ENCODE results near the gene CDK10. TPM values are rescaled to one million over a fixed set of nuclear protein-coding genes. Genes with fewer than 3 reads are reported as not detected.
"Not testable (repeated sequence)": the region's sequence is repeated elsewhere in the genome, so short reads cannot be mapped to it uniquely, and the experiment has no call there.

The CDK10 gene
- polyA plus RNA-seq, 4 donors: 71.0 to 160 (median 89.9) TPM

GRCh38 chr16:89695086-89695874 lies 8.8 kb downstream of the CDK10 start:
- no peak for DNase-seq (ENCODE audit: low read depth in 4 of 4, low spot score in 3 of 4)

DNA sequence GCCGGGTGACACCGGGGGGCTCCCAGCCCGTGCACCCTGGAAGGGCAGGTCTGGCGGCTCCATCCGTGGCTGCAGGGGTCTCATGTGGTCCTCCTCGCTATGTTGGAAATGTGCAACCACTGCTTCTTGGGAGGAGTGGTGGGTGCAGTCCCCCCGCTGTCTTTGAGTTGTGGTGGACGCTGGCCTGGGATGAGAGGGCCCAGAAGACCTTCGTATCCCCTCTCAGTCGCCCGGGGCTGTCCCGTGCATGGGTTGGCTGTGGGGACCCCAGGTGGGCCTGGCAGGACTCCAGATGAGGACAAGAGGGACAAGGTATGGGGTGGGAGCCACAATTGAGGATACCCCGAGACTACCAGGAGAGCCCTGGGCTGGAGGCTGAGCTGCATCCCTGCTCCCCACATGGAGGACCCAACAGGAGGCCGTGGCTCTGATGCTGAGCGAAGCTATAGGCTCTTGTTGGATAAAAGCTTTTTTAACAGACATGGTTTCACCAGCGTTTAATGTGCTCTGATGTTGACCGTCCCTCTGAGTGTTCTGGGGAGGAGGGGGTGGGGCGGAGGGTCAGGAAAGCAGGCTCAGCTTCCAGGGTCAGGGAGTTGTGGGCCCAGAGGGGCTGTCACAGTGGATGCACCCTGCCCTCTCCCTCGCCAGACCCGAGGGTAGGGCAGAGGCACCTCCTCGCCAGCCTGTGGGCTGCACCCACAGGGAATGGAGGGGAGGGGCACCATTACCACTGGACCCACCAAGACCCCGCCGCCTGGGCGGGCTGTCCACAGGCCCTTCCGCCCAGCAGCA lies 9.6 kb downstream of the CDK10 start:
- no peak for DNase-seq (ENCODE audit: low read depth in 4 of 4, low spot score in 3 of 4)

DNA sequence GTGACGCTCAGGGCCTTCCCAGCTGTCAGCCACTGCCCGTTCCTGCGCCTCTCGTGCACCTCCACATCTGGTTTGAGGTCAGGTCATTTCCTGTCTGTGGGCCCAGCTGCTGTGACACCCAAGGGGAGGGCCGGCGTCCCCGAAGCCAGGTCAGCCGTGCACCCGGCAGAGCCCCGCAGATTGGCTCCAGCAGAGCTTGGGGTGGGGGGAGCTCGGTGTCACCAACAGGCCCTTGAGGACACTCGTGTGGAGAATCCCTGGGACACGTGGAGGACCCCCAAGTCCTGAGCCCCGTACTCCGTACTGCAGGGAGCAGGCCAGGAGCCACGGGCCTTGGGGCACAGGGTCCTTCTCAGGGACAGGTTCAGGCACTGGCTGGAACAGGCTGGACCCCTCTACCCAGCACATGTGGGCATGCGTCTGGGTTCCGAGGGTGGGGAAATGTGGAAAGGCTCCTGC lies 10.2 kb downstream of the CDK10 start:
- no peak for DNase-seq (ENCODE audit: low read depth in 4 of 4, low spot score in 3 of 4)

GRCh38 chr16:89697161-89697615 lies 10.7 kb downstream of the CDK10 start:
- no peak for DNase-seq (ENCODE audit: low read depth in 4 of 4, low spot score in 3 of 4)

- DNase-seq (ENCODE audit: low read depth in 4 of 4, low spot score in 3 of 4): no peak
Measured at GRCh38 chr16:89697616-89698331, 11.3 kb downstream of the CDK10 start.

GRCh38 chr16:89698717-89699116 lies 12.2 kb downstream of the CDK10 start:
- not testable (repeated sequence) for DNase-seq (ENCODE audit: low read depth in 4 of 4, low spot score in 3 of 4)

GRCh38 chr16:89699629-89700099 lies 13.2 kb downstream of the CDK10 start:
- DNase-seq (ENCODE audit: low read depth in 4 of 4, low spot score in 3 of 4): not testable (repeated sequence)

GRCh38 chr16:89700100-89700648 lies 13.7 kb downstream of the CDK10 start:
- peak; percentile 89 to 96 (median 94) for DNase-seq (ENCODE audit: low read depth in 4 of 4, low spot score in 3 of 4)

- no peak for DNase-seq (ENCODE audit: low read depth in 4 of 4, low spot score in 3 of 4)
Measured at GRCh38 chr16:89700649-89701424, 14.3 kb downstream of the CDK10 start.

- DNase-seq (ENCODE audit: low read depth in 4 of 4, low spot score in 3 of 4): peak; percentile 77 to 83 (median 80)
Measured at GRCh38 chr16:89701425-89702406, 15.2 kb downstream of the CDK10 start, which contains the start of gene SPATA2L. SPATA2L (minus strand) TSS chr16:89701705; CDS start chr16:89701232, 473 bp downstream.

DNA sequence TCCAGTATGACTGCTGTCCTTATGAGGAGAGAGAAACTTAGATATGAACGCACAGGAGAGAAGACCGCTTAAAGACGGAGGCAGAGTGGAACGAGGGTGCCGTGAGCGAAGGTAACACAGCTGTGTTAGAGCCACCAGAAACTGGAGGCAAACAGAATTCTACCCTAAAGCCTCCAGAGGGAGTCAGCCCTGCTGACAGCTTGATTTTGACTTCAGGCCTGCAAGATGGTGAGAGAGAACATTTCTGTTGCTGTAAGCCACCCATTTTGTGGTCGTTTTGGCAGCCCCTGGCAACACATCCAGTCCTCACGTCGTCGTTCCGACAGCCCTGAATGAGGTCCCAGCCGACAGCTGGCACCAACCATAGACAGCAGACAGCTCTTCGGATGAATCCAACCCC lies 17.8 kb downstream of the CDK10 start:
- DNase-seq (ENCODE audit: low read depth in 4 of 4, low spot score in 3 of 4): no peak

- DNase-seq (ENCODE audit: low read depth in 4 of 4, low spot score in 3 of 4): no peak
Measured at GRCh38 chr16:89705006-89705405, 18.5 kb downstream of the CDK10 start.

GRCh38 chr16:89706518-89707260 lies 20.2 kb downstream of the CDK10 start:
- DNase-seq (ENCODE audit: low read depth in 4 of 4, low spot score in 3 of 4): no peak

- DNase-seq (ENCODE audit: low read depth in 4 of 4, low spot score in 3 of 4): no peak
Measured at GRCh38 chr16:89707695-89708094, 21.2 kb downstream of the CDK10 start.

GRCh38 chr16:89708481-89708931 lies 22.0 kb downstream of the CDK10 start:
- DNase-seq (ENCODE audit: low read depth in 4 of 4, low spot score in 3 of 4): no peak

DNA sequence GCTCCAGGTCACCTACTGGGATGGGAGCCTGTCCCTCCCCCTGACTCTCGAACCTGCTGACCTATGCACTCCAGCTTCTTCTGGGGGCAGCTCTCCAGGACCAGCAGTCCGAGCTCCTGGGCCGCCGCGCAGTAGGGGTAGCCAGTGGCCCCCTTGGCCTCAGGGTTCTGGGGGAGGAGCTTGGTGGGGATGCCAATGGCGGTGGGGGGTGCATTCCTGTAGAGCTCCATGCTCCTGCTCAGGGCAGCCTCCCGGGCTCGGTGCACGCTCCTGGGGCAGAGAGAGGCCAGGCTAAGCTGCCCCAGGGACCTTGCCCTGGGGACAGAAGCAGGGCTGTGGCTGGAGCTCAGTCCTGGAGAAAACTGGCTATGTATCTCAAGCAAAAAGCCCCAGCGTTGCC lies 22.7 kb downstream of the CDK10 start:
- no peak for DNase-seq (ENCODE audit: low read depth in 4 of 4, low spot score in 3 of 4)

GRCh38 chr16:89709716-89710432 lies 23.4 kb downstream of the CDK10 start:
- DNase-seq (ENCODE audit: low read depth in 4 of 4, low spot score in 3 of 4): no peak

Data from left renal pelvis (tissue), 4 donors.